CD4-positive, CD25-positive, alpha-beta regulatory T cell (primary cell): ENCODE measurements around the gene HVCN1. TPM values are rescaled to one million over a fixed set of nuclear protein-coding genes. Genes with fewer than 3 reads are reported as not detected.
A peak's percentile ranks its signal among the peaks of the same experiment; 100 is the strongest.

Source experiments
- ATAC-seq, 2 donors: fragments of 150-1000 bp; cut with Tn5 transposase; one replicate each; pipeline ENCODE4 v1.10.0; 2021; ENCODE audit warnings: low read depth in 2 of 2, moderate number of reproducible peaks in 2 of 2, moderate library complexity in 1 of 2
- DNase-seq, 3 donors: peaks; one replicate each; pipeline versions ENCODE4 v3.0.0 to v3.0.0-alpha.2; 2012 to 2022; ENCODE audit warnings: mixed read lengths in 1 of 3
- H3K27ac ChIP-seq: one replicate; pipeline ENCODE4 v1.7.0; 2013; ENCODE audit warnings: mild to moderate bottlenecking, low read length; ENCODE audit not compliant: insufficient read depth, poor library complexity, severe bottlenecking
- H3K27me3 ChIP-seq: one replicate; pipeline ENCODE4 v1.7.0; 2013; ENCODE audit warnings: low read length; ENCODE audit not compliant: control insufficient read depth, insufficient read depth
- H3K36me3 ChIP-seq: one replicate; pipeline ENCODE4 v1.7.0; 2013; ENCODE audit warnings: mild to moderate bottlenecking, low read length, moderate library complexity; ENCODE audit not compliant: control insufficient read depth, insufficient read depth
- H3K4me1 ChIP-seq: 2 replicates; pipeline ENCODE4 v1.7.0; 2013; ENCODE audit warnings: mild to moderate bottlenecking, low read length; ENCODE audit not compliant: insufficient read depth, control insufficient read depth, poor library complexity, severe bottlenecking
- H3K4me3 ChIP-seq: one replicate; pipeline ENCODE4 v1.7.0; 2013; ENCODE audit warnings: low read depth, mild to moderate bottlenecking, low read length, moderate library complexity
- H3K9me3 ChIP-seq, 2 experiments: 1 replicate in 1 of 2; 2 replicates in 1 of 2; pipeline ENCODE4 v1.7.0; 2013; ENCODE audit warnings: low read length in 2 of 2, mild to moderate bottlenecking in 1 of 2, moderate library complexity in 1 of 2; ENCODE audit not compliant: control insufficient read depth in 2 of 2
- H3K27ac Mint-ChIP-seq, 3 donors: one replicate each; pipeline ENCODE4 v1.8.0; 2020 to 2022; ENCODE audit warnings: mild to moderate bottlenecking in 3 of 3, mixed read lengths in 3 of 3, moderate library complexity in 2 of 3
- H3K27me3 Mint-ChIP-seq: one replicate; pipeline ENCODE4 v1.8.0; 2022; ENCODE audit warnings: mild to moderate bottlenecking, mixed read lengths
- H3K36me3 Mint-ChIP-seq: one replicate; pipeline ENCODE4 v1.8.0; 2020; ENCODE audit warnings: mixed read lengths
- H3K4me1 Mint-ChIP-seq, 4 donors: one replicate each; pipeline ENCODE4 v1.8.0; 2020 to 2022; ENCODE audit warnings: mixed read lengths in 4 of 4, mild to moderate bottlenecking in 1 of 4
- H3K4me3 Mint-ChIP-seq, 4 donors: one replicate each; pipeline ENCODE4 v1.8.0; 2020 to 2022; ENCODE audit warnings: mild to moderate bottlenecking in 4 of 4, mixed read lengths in 4 of 4, moderate library complexity in 3 of 4
- H3K9me3 Mint-ChIP-seq, 7 donors: one replicate each; pipeline ENCODE4 v1.8.0; 2020 to 2022; ENCODE audit warnings: mixed read lengths in 7 of 7, mild to moderate bottlenecking in 3 of 7, moderate library complexity in 2 of 7
- polyA plus RNA-seq, 4 donors: library from polyadenylated mRNA; unstranded; fragments of 300-500 nt; fragmentation: Illumina TruSeq; gene quantifications; one replicate each; pipeline ENCODE4 v1.2.3, GENCODE V29; 2021
- total RNA-seq: library from RNA; stranded (reverse); gene quantifications from one replicate; pipeline ENCODE4 v1.2.3, GENCODE V29; 2022

The HVCN1 gene
- total and polyA plus RNA-seq, 5 donors from 2014 or later, result 6.1 to 50.0 (median 22.1) TPM

DNA sequence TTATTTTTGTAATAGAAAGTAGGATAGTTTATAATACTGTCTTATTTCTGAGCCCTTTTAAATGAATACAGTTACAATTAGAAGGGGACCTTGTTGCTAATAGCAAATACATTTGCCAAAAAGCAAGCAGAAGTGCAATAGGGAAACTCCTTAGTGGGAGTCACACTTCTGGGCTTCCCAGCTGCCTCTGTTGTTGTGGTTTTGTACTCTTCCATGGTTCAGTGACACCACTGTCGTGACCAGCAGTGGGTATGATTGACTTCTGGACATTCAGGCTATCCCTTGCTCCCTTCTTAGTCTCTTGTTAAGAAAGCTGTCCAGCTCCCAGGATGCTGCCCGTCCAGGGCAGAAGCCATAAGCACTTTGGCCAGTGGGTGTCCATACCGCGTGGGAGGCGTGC is 52.4 kb downstream of the HVCN1 start:
- Mint-ChIP-seq H3K4me3 (no peak overlapping the region), H3K9me3 (no peaks in the 10 kb centered on the region), H3K36me3 (peaks cover 7% of the 10 kb centered on the region), H3K27me3 (no peaks in the 10 kb centered on the region), H3K27ac (no peak overlapping the region), H3K4me1 (peaks cover 0 to 64% (median 19%) of the 10 kb centered on the region in 4 donors)
- Histone ChIP-seq H3K9me3 (no peaks in the 10 kb centered on the region), H3K4me1 (no peaks in the 10 kb centered on the region), H3K27ac (no peak overlapping the region), H3K36me3 (no peaks in the 10 kb centered on the region), H3K27me3 (no peaks in the 10 kb centered on the region), H3K4me3 (no peak overlapping the region)
- ATAC-seq (no peak), DNase-seq (no peak)

DNA sequence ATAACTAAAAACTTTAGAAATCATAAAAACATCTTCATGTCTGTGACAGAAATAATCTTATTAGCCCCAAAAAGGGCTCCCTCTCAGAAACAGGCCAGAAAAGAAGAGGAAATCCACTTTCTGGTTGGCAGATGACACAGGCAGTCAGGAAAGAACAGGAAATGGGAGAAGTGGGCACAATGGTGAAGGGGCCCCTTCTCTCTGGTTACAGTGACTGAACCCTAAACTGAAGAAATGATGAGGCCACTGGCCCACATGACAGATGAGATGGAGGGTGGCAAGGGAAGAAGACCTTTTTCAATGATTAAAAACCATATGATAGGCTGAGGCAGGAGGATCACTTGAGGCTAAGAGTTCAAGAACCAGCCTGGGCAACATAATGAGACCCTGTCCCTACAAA is 53.9 kb downstream of the HVCN1 start:
- no peak overlapping the region for H3K4me3 Mint-ChIP-seq
- H3K27ac Mint-ChIP-seq, result no peak overlapping the region
- H3K27ac ChIP-seq, result no peak overlapping the region
- H3K4me1 Mint-ChIP-seq, result peaks cover 0 to 53% (median 16%) of the 10 kb centered on the region in 4 donors
- no peaks in the 10 kb centered on the region for H3K27me3 ChIP-seq
- peaks cover 7% of the 10 kb centered on the region for H3K36me3 Mint-ChIP-seq
- H3K27me3 Mint-ChIP-seq, result no peaks in the 10 kb centered on the region
- ATAC-seq (no peak), DNase-seq (no peak)
- no peak overlapping the region for H3K4me3 ChIP-seq
- H3K36me3 ChIP-seq, result no peaks in the 10 kb centered on the region
- no peaks in the 10 kb centered on the region for H3K9me3 ChIP-seq
- H3K4me1 ChIP-seq, result no peaks in the 10 kb centered on the region
- H3K9me3 Mint-ChIP-seq, result no peaks in the 10 kb centered on the region

DNA sequence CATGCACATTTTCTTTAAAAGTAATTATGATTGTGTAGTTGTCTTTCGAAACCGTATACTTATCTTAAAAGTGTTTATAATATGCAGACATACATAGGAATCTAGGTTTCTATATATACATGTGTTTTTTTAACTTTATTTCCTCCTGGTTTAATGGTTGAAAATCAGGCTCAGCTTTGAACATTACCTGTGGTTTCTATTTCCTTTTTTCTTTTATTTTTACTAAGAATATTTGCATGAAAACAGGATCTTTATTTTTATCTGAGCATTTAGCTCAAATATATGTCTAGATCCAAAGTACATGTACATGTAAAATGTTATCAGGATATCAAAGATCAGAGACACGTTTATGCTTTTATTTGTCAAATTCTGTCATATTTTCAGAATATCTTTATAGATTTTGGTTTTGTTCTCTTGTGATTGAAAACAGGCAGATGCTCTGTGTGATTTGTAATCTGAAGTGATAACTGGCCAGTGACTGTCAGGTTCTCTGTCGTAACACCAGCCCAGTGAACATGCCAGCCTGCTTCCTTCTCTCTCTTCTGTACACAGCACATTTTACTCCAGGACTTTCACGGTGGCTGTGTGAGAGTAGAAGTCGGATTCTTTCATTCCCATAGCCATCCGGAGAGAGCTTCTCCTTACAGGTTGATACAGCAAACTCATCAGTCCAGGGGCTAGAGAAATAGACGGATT is 61.3 kb downstream of the HVCN1 start:
- Mint-ChIP-seq H3K4me1 (peaks cover 9 to 37% (median 12%) of the 10 kb centered on the region in 4 donors), H3K4me3 (peak overlapping the region; percentile 11 to 76 (median 62)), H3K27me3 (no peaks in the 10 kb centered on the region), H3K36me3 (peaks cover under 1% of the 10 kb centered on the region), H3K27ac (peak overlapping the region; percentile 79 to 90 (median 87)), H3K9me3 (no peaks in the 10 kb centered on the region)
- Histone ChIP-seq H3K4me1 (peaks cover 19% of the 10 kb centered on the region), H3K36me3 (no peaks in the 10 kb centered on the region), H3K27ac (peak overlapping the region; percentile 56), H3K27me3 (no peaks in the 10 kb centered on the region), H3K4me3 (peak overlapping the region; percentile 71), H3K9me3 (no peaks in the 10 kb centered on the region)
- ATAC-seq (peak in 1 of 2 donors; percentile 24), DNase-seq (peak in 1 of 3 donors; percentile 37)

DNA sequence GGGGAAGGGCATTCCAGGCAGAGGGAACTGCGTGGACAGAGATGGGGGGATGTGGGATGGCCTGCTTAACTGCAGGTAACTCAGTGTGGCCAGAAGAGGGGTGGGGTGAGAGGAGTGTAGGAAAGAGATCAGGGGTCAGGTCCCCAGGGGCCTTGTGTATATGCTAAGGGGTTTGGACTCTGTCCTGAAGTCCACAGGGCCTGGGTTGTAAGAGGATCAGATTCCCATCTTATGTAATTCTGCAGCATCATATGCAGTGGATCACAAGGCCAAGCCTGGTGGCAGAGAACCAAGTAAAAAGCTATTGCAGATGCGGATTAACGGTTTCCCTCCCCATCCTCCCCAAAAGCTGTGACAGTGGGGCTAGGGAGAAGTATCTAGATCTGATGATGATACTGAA is 66.3 kb downstream of the HVCN1 start:
- Histone ChIP-seq H3K4me1 (peaks cover 9% of the 10 kb centered on the region), H3K27me3 (no peaks in the 10 kb centered on the region), H3K27ac (no peak overlapping the region), H3K36me3 (no peaks in the 10 kb centered on the region), H3K9me3 (no peaks in the 10 kb centered on the region), H3K4me3 (no peak overlapping the region)
- H3K27ac Mint-ChIP-seq, result no peak overlapping the region
- H3K36me3 Mint-ChIP-seq, result peaks cover 3% of the 10 kb centered on the region
- no peaks in the 10 kb centered on the region for H3K9me3 Mint-ChIP-seq
- peaks cover 4% of the 10 kb centered on the region for H3K27me3 Mint-ChIP-seq
- H3K4me3 Mint-ChIP-seq, result no peak overlapping the region
- DNase-seq (no peak), ATAC-seq (no peak)
- peaks cover 3 to 18% (median 4%) of the 10 kb centered on the region in 4 donors for H3K4me1 Mint-ChIP-seq

DNA sequence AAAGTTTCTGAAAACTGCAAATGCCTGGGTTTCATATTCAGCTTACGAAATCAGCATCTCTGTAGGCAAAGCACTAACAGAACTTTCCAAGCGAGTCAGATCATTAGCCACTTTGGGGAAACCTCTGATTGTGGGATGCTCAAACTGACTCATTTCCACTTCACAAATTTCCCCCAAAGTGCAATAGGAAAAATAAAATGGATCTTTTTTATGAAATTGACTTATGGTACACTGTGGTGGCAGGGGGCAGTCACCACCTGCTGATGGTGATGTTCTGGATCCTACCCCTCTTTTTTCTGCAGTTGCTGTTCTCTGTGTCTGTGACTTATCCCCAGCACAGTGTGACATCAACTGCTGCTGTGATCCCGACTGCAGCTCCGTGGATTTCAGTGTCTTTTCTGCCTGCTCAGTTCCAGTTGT is 69.4 kb downstream of the HVCN1 start:
- Histone ChIP-seq H3K36me3 (no peaks in the 10 kb centered on the region), H3K27me3 (no peaks in the 10 kb centered on the region), H3K27ac (no peak overlapping the region), H3K4me1 (no peaks in the 10 kb centered on the region), H3K4me3 (no peak overlapping the region), H3K9me3 (no peaks in the 10 kb centered on the region)
- no peak overlapping the region for H3K27ac Mint-ChIP-seq
- peaks cover 0 to 8% (median 2%) of the 10 kb centered on the region in 4 donors for H3K4me1 Mint-ChIP-seq
- ATAC-seq (no peak), DNase-seq (peak in 2 of 3 donors; percentile 29 to 38)
- H3K4me3 Mint-ChIP-seq, result no peak overlapping the region
- H3K9me3 Mint-ChIP-seq, result no peaks in the 10 kb centered on the region
- peaks cover 7% of the 10 kb centered on the region for H3K27me3 Mint-ChIP-seq
- H3K36me3 Mint-ChIP-seq, result peaks cover 7% of the 10 kb centered on the region

DNA sequence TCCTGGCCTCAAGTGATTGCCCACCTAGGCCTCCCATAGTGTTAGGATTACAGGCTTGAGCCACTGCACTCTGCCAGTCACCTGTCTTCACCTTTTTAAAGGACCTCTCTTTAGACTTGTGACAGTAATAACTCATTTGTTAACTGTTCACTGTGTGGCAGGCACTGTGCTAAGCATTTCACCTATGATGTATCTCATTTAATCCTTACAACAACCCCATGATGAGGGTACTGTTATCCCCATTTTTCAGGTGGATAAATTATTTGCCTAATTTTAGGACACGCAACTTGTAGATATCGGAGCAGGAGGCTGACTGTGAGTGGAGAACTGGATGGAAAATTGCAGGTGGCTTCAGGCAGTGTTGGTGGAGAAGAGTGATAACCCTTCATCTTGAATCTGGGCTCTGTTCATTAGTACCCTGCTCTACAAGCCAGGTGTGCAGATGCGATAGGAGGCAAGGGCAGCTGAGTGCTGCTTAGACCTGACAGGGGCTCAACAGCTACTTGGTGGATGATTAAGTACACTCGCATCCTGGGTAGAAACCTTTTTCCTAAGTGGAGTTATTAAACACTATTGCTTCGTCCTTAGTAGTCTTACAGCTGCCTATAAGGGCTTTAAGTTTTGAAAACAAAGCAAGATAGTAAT is 72.3 kb downstream of the HVCN1 start:
- peaks cover 0 to 17% (median 3%) of the 10 kb centered on the region in 4 donors for H3K4me1 Mint-ChIP-seq
- Histone ChIP-seq H3K4me3 (no peak overlapping the region), H3K27me3 (no peaks in the 10 kb centered on the region), H3K27ac (no peak overlapping the region), H3K36me3 (no peaks in the 10 kb centered on the region), H3K4me1 (peaks cover 9% of the 10 kb centered on the region), H3K9me3 (no peaks in the 10 kb centered on the region)
- peaks cover 3% of the 10 kb centered on the region for H3K36me3 Mint-ChIP-seq
- no peak for ATAC-seq
- no peak for DNase-seq
- peaks cover 7% of the 10 kb centered on the region for H3K27me3 Mint-ChIP-seq
- no peak overlapping the region for H3K4me3 Mint-ChIP-seq
- H3K9me3 Mint-ChIP-seq, result no peaks in the 10 kb centered on the region
- peak overlapping the region in 1 of 3 donors; percentile 9 for H3K27ac Mint-ChIP-seq

DNA sequence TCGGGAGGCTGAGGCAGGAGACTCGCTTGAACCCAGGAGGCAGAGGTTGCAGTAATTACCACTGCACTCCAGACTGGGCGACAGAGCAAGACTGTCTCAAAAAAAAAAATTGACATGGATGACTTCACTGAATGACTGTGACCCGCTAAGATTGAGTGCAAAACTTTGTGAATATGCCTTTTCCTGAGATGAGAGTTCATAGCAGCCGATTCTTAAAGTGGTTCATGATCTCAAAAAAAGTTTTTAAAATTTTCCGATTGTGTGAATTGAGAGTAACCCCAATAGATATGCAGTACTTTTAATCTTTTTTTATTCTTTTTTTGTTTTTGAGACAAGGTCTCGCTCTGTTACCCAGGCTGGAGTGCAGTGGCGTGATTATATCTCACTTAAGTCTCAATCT is 73.7 kb downstream of the HVCN1 start:
- H3K9me3 Mint-ChIP-seq, result no peaks in the 10 kb centered on the region
- no peak overlapping the region for H3K27ac Mint-ChIP-seq
- Histone ChIP-seq H3K27me3 (no peaks in the 10 kb centered on the region), H3K4me1 (peaks cover 9% of the 10 kb centered on the region), H3K4me3 (no peak overlapping the region), H3K27ac (no peak overlapping the region), H3K9me3 (no peaks in the 10 kb centered on the region), H3K36me3 (no peaks in the 10 kb centered on the region)
- no peak for ATAC-seq
- no peak for DNase-seq
- peaks cover 7% of the 10 kb centered on the region for H3K27me3 Mint-ChIP-seq
- H3K4me3 Mint-ChIP-seq, result peak overlapping the region in 3 of 4 donors; percentile 13 to 61 (median 47)
- H3K4me1 Mint-ChIP-seq, result peaks cover 5 to 25% (median 10%) of the 10 kb centered on the region in 4 donors
- H3K36me3 Mint-ChIP-seq, result peaks cover 3% of the 10 kb centered on the region
